Brain microvascular endothelial cell (primary cell): ENCODE results near the gene LRSAM1.

Source experiments
- DNase-seq: peaks from one replicate; pipeline ENCODE4 v3.0.0-alpha.2; 2020
- H3K27ac ChIP-seq: fragments of 250-450 bp; sonication (Bioruptor Pico); 2 replicates; pipeline ENCODE4 v1.5.1; 2020; ENCODE audit warnings: mild to moderate bottlenecking, moderate library complexity
- H3K27me3 ChIP-seq: fragments of 250-450 bp; sonication (Bioruptor Pico); replicated peaks from 2 replicates; pipeline ENCODE4 v1.5.1; 2020; ENCODE audit warnings: mild to moderate bottlenecking
- H3K36me3 ChIP-seq: fragments of 250-450 bp; sonication (Bioruptor Pico); replicated peaks from 2 replicates; pipeline ENCODE4 v1.5.1; 2020; ENCODE audit warnings: mild to moderate bottlenecking
- H3K4me3 ChIP-seq: 2 replicates; pipeline ENCODE4 v1.5.1; 2011; ENCODE audit warnings: low read depth, mild to moderate bottlenecking, control low read depth, low read length, moderate library complexity
- CTCF ChIP-seq: IDR thresholded peaks from 2 replicates; pipeline ENCODE4 v1.5.1; 2011; ENCODE audit warnings: low read depth, mild to moderate bottlenecking, moderate library complexity, low read length, control low read depth, inconsistent platforms; ENCODE audit errors: missing control alignments
- in situ Hi-C: cut with HindIII; loops from 2 replicates; pipeline ENCODE4 v1.10.0; 2017; ENCODE audit warnings: low sequenced_read_pairs, low pct_ligation_motif_present

The LRSAM1 gene

GRCh38 chr9:127535834-127536233 is 84.5 kb downstream of the LRSAM1 start:
- TF ChIP-seq CTCF: no peak
- Histone ChIP-seq H3K4me3 (no peak overlapping the region), H3K36me3 (peaks cover 28% of the 10 kb centered on the region), H3K27ac (peak overlapping the region; percentile 34), H3K27me3 (no peaks in the 10 kb centered on the region)
- in situ Hi-C loops: no loop called here
- DNase-seq: peak; percentile 53

GRCh38 chr9:127536499-127536898 is 85.2 kb downstream of the LRSAM1 start:
- Histone ChIP-seq H3K4me3 (no peak overlapping the region), H3K27ac (peak overlapping the region; percentile 29), H3K36me3 (peaks cover 24% of the 10 kb centered on the region), H3K27me3 (no peaks in the 10 kb centered on the region)
- no peak for DNase-seq
- no peak for TF ChIP-seq CTCF
- in situ Hi-C loops: no loop called here

- DNase-seq: peak; percentile 55
- peak overlapping the region; percentile 61 for H3K27ac ChIP-seq
- no peaks in the 10 kb centered on the region for H3K27me3 ChIP-seq
- in situ Hi-C loops: no loop called here
- H3K4me3 ChIP-seq: no peak overlapping the region
- TF ChIP-seq CTCF: no peak
- peaks cover 23% of the 10 kb centered on the region for H3K36me3 ChIP-seq
Observed at GRCh38 chr9:127537014-127537413, 85.7 kb downstream of the LRSAM1 start.

GRCh38 chr9:127537792-127538191 is 86.5 kb downstream of the LRSAM1 start:
- H3K27ac ChIP-seq: peak overlapping the region; percentile 61
- no peak overlapping the region for H3K4me3 ChIP-seq
- DNase-seq: no peak
- peaks cover 22% of the 10 kb centered on the region for H3K36me3 ChIP-seq
- in situ Hi-C loops: no loop called here
- no peaks in the 10 kb centered on the region for H3K27me3 ChIP-seq
- peak; percentile 56 for TF ChIP-seq CTCF

- no peak for TF ChIP-seq CTCF
- Histone ChIP-seq H3K27me3 (no peaks in the 10 kb centered on the region), H3K36me3 (peaks cover 20% of the 10 kb centered on the region), H3K4me3 (no peak overlapping the region), H3K27ac (peak overlapping the region; percentile 72)
- in situ Hi-C loops: no loop called here
- no peak for DNase-seq
Observed at GRCh38 chr9:127538849-127539258, 87.5 kb downstream of the LRSAM1 start.

- no peak overlapping the region for H3K4me3 ChIP-seq
Observed at GRCh38 chr9:127539259-127539981, 88.1 kb downstream of the LRSAM1 start.

More at GRCh38 chr9:127539259-127539981, 88.1 kb downstream of the LRSAM1 start:
- no peak for DNase-seq
- in situ Hi-C loops: no loop called here
- Histone ChIP-seq H3K36me3 (peaks cover 23% of the 10 kb centered on the region), H3K27ac (peak overlapping the region; percentile 72), H3K27me3 (no peaks in the 10 kb centered on the region)
- TF ChIP-seq CTCF: no peak
